Keratinocyte (primary cell): ENCODE measurements around the gene TSEN34. TPM values are rescaled to one million over a fixed set of nuclear protein-coding genes. Genes with fewer than 3 reads are reported as not detected.

Experiments
- DNase-seq: peaks from one replicate; pipeline ENCODE4 v3.0.0-alpha.2; 2011; ENCODE audit warnings: low read depth, missing footprints, low spot score
- FAIRE-seq: peaks from 2 replicates; lab custom pipeline; 2011; peaks lifted over from hg19 to GRCh38; lab: Jason Lieb, UNC
- H2AFZ ChIP-seq: 2 replicates; pipeline ENCODE4 v1.6.0; 2012; ENCODE audit warnings: low read length, control low read depth, inconsistent platforms; ENCODE audit not compliant: control insufficient read depth
- H3K27ac ChIP-seq: 2 replicates; pipeline ENCODE4 v1.5.1; 2011; ENCODE audit warnings: low read length; ENCODE audit not compliant: control insufficient read depth, insufficient read depth
- H3K27me3 ChIP-seq: 3 replicates; pipeline ENCODE4 v1.6.0; 2011; ENCODE audit warnings: low read length; ENCODE audit not compliant: control insufficient read depth, insufficient read depth; ENCODE audit errors: extremely low read depth
- H3K36me3 ChIP-seq, 2 experiments: 2 replicates in 1 of 2; 3 replicates in 1 of 2; pipeline ENCODE4 v1.5.1; 2011; ENCODE audit warnings: low read length in 2 of 2, mild to moderate bottlenecking in 1 of 2; ENCODE audit not compliant: control insufficient read depth in 2 of 2, insufficient read depth in 2 of 2; ENCODE audit errors: extremely low read depth in 1 of 2
- H3K4me1 ChIP-seq: 3 replicates; pipeline ENCODE4 v1.5.1; 2011; ENCODE audit warnings: low read length; ENCODE audit not compliant: control insufficient read depth, insufficient read depth; ENCODE audit errors: extremely low read depth
- H3K4me2 ChIP-seq: 3 replicates; pipeline ENCODE4 v1.6.0; 2011; ENCODE audit warnings: low read depth, low read length; ENCODE audit not compliant: control insufficient read depth, insufficient read depth; ENCODE audit errors: extremely low read depth
- H3K4me3 ChIP-seq, 3 experiments: fragments of 200-600 bp in 1 of 3; sonication (generic) in 1 of 3; 2 replicates in 2 of 3; 3 replicates in 1 of 3; pipeline ENCODE4 v1.5.1; 2011 to 2016; ENCODE audit warnings: low read length in 3 of 3, mild to moderate bottlenecking in 3 of 3, control low read depth in 2 of 3, inconsistent platforms in 1 of 3, low read depth in 1 of 3, mixed read lengths in 1 of 3, mixed run types in 1 of 3, moderate library complexity in 1 of 3; ENCODE audit not compliant: control insufficient read depth in 2 of 3, insufficient read depth in 2 of 3; ENCODE audit errors: extremely low read depth in 1 of 3
- H3K79me2 ChIP-seq: 2 replicates; pipeline ENCODE4 v1.6.0; 2012; ENCODE audit warnings: low read length; ENCODE audit not compliant: control insufficient read depth, insufficient read depth
- H3K9ac ChIP-seq: 3 replicates; pipeline ENCODE4 v1.6.0; 2011; ENCODE audit warnings: low read length; ENCODE audit not compliant: control insufficient read depth, insufficient read depth; ENCODE audit errors: extremely low read depth
- H3K9me1 ChIP-seq: 3 replicates; pipeline ENCODE4 v1.6.0; 2011; ENCODE audit warnings: low read length; ENCODE audit not compliant: control insufficient read depth, insufficient read depth; ENCODE audit errors: extremely low read depth
- H3K9me3 ChIP-seq: 2 replicates; pipeline ENCODE4 v1.5.1; 2012; ENCODE audit warnings: low read depth, low read length; ENCODE audit not compliant: control insufficient read depth
- H4K20me1 ChIP-seq: 3 replicates; pipeline ENCODE4 v1.6.0; 2011; ENCODE audit warnings: low read length; ENCODE audit not compliant: control insufficient read depth, insufficient read depth; ENCODE audit errors: extremely low read depth
- EZH2 ChIP-seq: IDR thresholded peaks from one replicate; pipeline ENCODE4 v1.6.1; 2012; ENCODE audit warnings: inconsistent platforms, mild to moderate bottlenecking, low read length, moderate library complexity
- dilution Hi-C: fragments of 300-500 bp; cut with MboI; formaldehyde crosslinking; loops from one replicate; pipeline ENCODE4 v1.7.0; 2020; ENCODE audit warnings: low sequenced_read_pairs; ENCODE audit not compliant: extremely low pct_ligation_motif_present
- polyA plus RNA-seq, 5 experiments: library from polyadenylated mRNA; depleted of rRNA in 3 of 5; stranded (reverse) in 3 of 5; stranded (forward) in 1 of 5; unstranded in 1 of 5; fragments of >200 nt; gene quantifications; 1 replicate in 1 of 5; 2 replicates in 3 of 5; 3 replicates in 1 of 5; pipeline versions ENCODE4 v1.2.1 to v1.2.3, GENCODE V29; 2011 to 2012; ENCODE audit warnings: missing spikeins in 2 of 5, low read depth in 1 of 5, low replicate concordance in 1 of 5
- TF ChIP-seq, protein P1 (sequence below), 3 experiments: IDR thresholded peaks in 1 of 3; conservative IDR thresholded peaks in 1 of 3; optimal IDR thresholded peaks in 1 of 3; 2 replicates in 2 of 3; 3 replicates in 1 of 3; pipeline versions ENCODE3 to v1.5.1; 2011; ENCODE audit warnings: low read length in 3 of 3, mild to moderate bottlenecking in 3 of 3, moderate library complexity in 2 of 3, control low read depth in 1 of 3, inconsistent platforms in 1 of 3; ENCODE audit not compliant: insufficient read depth in 2 of 3; ENCODE audit errors: extremely low read depth in 1 of 3

Gene TSEN34
- polyA plus RNA-seq, 1 donor (not counting 4 experiments of a cell fraction or from before 2014, with no cell fraction given), result 36.5 TPM

DNA sequence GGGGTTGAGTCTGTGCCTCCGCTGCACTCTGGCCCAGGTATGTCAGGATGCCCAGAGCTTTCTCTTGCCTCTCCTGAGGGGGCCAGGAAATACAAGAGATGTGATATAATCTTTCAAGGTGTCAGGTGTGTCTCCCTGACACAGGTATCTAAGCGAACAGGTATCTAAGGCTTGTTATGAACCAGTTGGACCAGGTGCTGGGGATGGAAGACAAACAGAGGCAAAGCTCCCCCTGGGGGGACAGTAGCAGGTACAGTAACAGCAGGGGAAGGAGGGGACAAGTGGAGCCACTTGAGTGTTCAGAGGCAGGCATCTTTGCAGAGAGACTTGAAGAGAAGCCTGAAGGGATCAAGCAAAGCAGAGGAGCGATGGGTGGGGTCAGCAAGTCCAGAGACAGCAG, 34.2 kb upstream of the TSEN34 start:
- Histone ChIP-seq H3K4me1 (peaks cover 22% of the 10 kb centered on the region), H3K27ac (no peak overlapping the region), H3K4me3 (no peak overlapping the region), H4K20me1 (peaks cover 5% of the 10 kb centered on the region), H3K36me3 (peaks cover 27 to 35% of the 10 kb centered on the region in 2 experiments), H3K27me3 (no peaks in the 10 kb centered on the region), H3K4me2 (no peak overlapping the region), H3K9me1 (no peaks in the 10 kb centered on the region), H3K9ac (no peak overlapping the region), H3K9me3 (no peaks in the 10 kb centered on the region), H3K79me2 (peaks cover 7% of the 10 kb centered on the region), H2AFZ (no peak overlapping the region)
- dilution Hi-C loops, result no loop called here
- DNase-seq (no peak), FAIRE-seq (no peak)
- no peak for TF ChIP-seq EZH2
- TF ChIP-seq, protein P1, sequence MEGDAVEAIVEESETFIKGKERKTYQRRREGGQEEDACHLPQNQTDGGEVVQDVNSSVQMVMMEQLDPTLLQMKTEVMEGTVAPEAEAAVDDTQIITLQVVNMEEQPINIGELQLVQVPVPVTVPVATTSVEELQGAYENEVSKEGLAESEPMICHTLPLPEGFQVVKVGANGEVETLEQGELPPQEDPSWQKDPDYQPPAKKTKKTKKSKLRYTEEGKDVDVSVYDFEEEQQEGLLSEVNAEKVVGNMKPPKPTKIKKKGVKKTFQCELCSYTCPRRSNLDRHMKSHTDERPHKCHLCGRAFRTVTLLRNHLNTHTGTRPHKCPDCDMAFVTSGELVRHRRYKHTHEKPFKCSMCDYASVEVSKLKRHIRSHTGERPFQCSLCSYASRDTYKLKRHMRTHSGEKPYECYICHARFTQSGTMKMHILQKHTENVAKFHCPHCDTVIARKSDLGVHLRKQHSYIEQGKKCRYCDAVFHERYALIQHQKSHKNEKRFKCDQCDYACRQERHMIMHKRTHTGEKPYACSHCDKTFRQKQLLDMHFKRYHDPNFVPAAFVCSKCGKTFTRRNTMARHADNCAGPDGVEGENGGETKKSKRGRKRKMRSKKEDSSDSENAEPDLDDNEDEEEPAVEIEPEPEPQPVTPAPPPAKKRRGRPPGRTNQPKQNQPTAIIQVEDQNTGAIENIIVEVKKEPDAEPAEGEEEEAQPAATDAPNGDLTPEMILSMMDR (optimal IDR thresholded peaks at IDR 0.05 in 1 of 3, IDR thresholded peaks at IDR 0.05 in 1 of 3, conservative IDR thresholded peaks at IDR 0.05 in 1 of 3; ENCODE audit: extremely low read depth in 1 of 3, insufficient read depth in 2 of 3, low read length in 3 of 3), result no peak

DNA sequence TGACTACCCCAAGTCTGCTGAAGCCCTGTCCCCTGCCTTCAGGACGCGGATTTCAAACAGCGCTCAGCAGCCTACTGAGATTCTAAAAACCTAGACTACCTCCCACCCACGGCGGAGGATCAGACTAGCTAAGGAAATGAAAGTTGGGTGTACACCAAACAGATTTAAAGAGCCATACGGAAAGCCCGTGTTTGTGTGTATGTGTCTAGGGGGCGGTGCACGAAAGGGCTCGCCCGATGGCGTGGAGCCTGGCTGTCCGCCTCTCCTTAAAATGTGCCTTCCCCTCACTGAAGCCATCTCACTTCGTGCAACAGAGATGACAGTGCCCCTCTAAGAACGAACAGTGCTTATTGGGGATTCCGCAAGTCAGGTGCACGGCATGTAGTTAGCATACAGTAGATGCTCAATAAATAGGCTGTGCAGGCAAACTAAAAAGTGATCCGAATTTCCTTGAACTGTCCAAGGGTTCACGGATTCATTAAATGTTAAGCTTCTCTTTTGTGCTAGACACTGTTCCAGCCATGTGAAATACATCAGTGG, 32.2 kb upstream of the TSEN34 start:
- Histone ChIP-seq H3K4me3 (peak overlapping the region; percentile 57 to 95 (median 85)), H3K9me3 (no peaks in the 10 kb centered on the region), H3K79me2 (peaks cover 7% of the 10 kb centered on the region), H2AFZ (peak overlapping the region; percentile 89), H3K36me3 (peaks cover 17 to 21% of the 10 kb centered on the region in 2 experiments), H3K4me1 (peaks cover 24% of the 10 kb centered on the region), H3K9ac (peak overlapping the region; percentile 92), H3K9me1 (no peaks in the 10 kb centered on the region), H3K4me2 (peak overlapping the region; percentile 98), H3K27me3 (no peaks in the 10 kb centered on the region), H4K20me1 (peaks cover 5% of the 10 kb centered on the region), H3K27ac (peak overlapping the region; percentile 90)
- FAIRE-seq (peak; percentile 64), DNase-seq (no peak)
- dilution Hi-C loops, result no loop called here
- TF ChIP-seq EZH2, result no peak
- TF ChIP-seq, protein P1 (optimal IDR thresholded peaks at IDR 0.05 in 1 of 3, IDR thresholded peaks at IDR 0.05 in 1 of 3, conservative IDR thresholded peaks at IDR 0.05 in 1 of 3; ENCODE audit: extremely low read depth in 1 of 3, insufficient read depth in 2 of 3, low read length in 3 of 3), result peak in 1 of 3 experiments; percentile 8
